Fibroblast of peridontal ligament (primary cell): ENCODE measurements around the gene KCNN2.

Source experiments
- DNase-seq: peaks from one replicate; pipeline ENCODE4 v3.0.0-alpha.2; 2010; ENCODE audit errors: extremely low read depth

Gene KCNN2

DNA sequence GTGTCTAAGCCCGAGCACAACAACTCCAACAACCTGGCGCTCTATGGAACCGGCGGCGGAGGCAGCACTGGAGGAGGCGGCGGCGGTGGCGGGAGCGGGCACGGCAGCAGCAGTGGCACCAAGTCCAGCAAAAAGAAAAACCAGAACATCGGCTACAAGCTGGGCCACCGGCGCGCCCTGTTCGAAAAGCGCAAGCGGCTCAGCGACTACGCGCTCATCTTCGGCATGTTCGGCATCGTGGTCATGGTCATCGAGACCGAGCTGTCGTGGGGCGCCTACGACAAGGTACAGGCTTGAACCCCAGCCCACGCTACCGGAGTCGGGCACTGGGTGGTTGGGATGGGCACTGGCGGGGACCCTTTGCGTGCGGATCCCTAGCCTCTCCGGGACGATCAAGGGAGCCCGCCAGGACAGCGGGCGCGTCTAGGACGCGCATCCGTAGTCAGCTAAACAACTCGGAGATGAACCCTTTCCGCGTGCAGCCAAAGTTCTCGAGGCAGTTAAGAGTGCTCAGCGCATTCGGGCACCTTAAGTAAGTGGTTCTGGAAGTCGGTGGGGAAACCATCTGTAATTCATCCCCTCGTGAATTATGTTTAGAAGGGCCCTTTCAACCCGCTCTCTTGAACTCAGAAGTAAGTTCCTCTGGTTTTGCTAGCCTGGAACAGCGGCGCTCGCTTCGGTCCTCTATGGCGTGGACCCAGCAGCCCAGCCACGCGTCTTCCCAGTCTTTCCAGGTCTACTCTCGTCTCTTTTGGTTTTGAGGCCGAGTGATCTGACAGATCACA lies 1.3 kb downstream of the KCNN2 start:
- peak; percentile 10 for DNase-seq

DNA sequence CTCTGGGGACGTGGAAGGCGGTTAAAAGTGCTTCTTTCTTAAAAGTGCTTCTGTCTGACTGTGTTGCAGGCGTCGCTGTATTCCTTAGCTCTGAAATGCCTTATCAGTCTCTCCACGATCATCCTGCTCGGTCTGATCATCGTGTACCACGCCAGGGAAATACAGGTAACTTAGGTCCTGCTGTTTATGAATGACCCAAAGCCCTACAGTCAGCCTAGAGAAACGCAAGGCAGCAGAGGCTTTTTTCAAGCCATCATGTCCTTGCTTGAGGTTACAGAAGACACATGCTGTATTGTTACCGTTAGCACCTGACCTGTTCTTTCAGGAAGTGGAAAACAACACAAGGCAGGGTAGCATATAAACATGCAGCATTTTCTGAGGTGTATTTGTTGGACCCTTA lies 2.0 kb downstream of the KCNN2 start:
- DNase-seq = no peak

GRCh38 chr5:114367029-114367428 lies 5.2 kb downstream of the KCNN2 start:
- DNase-seq = peak; percentile 29

DNA sequence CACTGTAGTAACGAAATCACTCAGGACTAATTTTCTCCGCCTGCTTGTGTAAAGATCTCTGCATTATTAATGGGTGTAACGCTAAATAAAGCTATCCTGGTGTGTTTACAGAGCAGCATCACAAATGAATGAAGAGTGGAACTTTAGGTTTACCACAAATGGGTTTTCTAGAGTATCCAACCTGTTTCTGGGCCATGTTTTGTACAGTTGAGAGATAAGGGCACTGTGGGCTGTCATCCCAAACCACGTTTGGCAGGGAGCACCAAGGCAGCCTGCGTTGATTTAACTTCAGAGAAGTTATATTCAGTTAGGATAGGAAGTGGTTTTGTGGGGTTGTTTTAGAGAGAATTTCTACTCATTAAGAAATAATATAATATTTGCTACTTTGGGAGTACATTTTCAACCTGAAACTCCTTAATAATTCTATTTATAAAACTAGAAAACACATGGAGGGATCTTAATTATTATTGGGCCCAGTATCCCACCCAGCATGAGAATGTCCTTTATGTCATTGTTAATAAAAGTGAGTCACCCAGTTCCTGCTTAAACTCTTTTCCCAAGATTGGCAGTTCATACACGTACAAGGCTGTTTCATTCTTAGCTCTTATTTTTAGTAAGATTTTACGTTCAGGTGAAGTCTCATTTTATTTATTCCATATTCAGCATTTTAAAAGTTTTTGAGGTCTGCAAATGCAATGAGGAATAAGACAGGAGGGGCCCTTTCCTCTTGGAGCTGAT lies 8.0 kb downstream of the KCNN2 start:
- DNase-seq = no peak

GRCh38 chr5:114377050-114377844 lies 15.4 kb downstream of the KCNN2 start:
- no peak for DNase-seq

- DNase-seq = no peak
Observed at GRCh38 chr5:114377946-114378345, 16.1 kb downstream of the KCNN2 start.

DNA sequence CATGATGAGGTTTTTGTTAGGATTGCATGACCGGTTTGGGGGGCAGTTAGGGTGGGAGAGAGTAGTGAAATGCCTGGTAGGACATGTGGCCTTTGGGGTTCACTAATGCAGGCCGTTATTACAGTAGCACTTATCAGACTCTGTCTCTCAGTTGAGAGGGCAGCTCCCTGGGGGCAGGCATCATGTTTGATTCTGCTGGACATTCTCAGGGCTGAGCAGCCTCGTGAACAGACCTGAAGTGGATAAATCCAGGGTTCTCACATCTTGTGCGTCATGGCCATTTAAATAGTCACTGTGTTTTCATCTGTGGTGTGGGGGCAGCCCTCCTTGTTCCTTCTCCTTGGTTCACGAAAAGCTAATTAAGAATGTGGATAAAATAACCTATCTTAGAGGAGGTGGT lies 18.9 kb downstream of the KCNN2 start:
- DNase-seq = no peak

GRCh38 chr5:114387433-114387832 lies 25.6 kb downstream of the KCNN2 start:
- DNase-seq = peak; percentile 18

DNA sequence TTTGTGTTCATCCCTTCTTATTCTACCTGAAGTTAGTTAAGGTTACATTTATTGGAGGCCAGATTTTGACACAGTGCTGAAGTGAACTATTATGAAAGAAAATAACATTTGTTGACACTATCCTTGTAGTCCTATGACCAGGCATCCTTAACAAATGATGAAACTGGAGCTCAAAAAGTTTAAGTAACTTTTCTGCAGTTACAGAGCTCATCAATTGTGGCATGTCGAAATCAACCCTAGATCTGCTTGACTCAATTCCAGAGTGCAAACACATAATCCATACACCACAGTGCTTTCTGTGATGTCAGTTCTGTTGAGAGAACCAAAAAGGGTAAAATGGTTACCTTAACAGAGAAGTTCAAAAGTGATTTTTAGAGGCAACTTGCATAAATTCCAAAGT lies 28.6 kb downstream of the KCNN2 start:
- peak; percentile 20 for DNase-seq

- peak; percentile 26 for DNase-seq
Observed at GRCh38 chr5:114391321-114391720, 29.5 kb downstream of the KCNN2 start.

DNA sequence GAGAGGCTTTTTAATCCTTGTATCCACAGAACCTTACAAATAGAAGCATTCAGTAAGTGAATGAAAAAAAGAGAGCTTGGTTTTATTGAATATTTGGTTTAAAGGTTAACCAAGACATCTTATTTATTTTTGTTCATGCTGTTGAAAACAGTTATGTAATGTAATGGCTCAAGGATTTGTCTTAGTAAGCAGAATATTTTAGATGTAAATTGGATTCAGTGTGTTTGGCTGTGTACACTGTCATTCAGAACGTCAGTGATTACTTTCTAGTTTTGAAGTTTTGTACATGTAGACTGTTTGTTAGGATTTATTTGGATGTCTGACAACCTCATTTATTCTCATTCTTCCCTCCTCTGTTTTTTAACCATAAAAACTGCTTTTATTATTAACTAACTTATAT lies 31.3 kb downstream of the KCNN2 start:
- DNase-seq = no peak

- no peak for DNase-seq
Observed at GRCh38 chr5:114402206-114402605, 40.3 kb downstream of the KCNN2 start.

DNA sequence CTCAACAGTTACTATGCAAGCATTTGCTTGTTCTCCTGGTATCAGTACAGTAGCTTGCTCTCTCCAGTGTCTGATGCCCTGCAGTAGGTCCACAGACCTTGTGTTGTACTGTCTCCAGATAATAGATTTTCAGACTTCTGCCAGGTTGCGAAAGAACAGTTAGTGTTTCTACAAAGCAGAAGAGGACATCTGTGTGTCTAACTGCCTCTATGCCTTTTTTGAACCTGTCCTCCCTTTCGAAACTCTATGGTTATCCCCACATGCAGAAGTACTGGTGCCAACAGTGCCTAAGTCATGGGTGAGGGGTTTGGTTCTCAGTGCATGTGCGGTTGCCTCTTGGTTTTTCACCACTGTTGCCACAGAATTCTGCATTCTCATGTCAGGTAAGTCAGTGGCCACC lies 45.9 kb downstream of the KCNN2 start:
- DNase-seq = no peak

DNA sequence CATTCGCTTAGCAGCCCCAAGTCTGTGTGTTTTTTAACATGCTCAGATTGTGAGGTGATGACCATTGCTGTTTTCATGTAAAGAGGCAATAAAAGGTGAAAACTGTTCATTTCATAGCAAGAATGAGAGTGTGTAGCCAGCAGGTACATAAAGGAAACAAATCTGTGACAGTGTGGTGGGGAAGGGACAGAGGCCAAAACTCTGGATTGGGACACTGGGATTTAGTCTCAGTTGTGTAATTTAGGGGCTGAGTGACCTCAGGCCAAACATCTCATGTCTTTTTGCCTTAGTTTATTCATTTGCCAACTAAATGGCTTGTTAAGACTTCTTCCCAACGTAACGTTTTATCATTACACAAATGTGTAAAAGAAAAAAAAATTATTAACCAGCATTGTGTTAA lies 47.0 kb downstream of the KCNN2 start:
- no peak for DNase-seq

- no peak for DNase-seq
Observed at GRCh38 chr5:114411380-114411931, 49.6 kb downstream of the KCNN2 start.

DNA sequence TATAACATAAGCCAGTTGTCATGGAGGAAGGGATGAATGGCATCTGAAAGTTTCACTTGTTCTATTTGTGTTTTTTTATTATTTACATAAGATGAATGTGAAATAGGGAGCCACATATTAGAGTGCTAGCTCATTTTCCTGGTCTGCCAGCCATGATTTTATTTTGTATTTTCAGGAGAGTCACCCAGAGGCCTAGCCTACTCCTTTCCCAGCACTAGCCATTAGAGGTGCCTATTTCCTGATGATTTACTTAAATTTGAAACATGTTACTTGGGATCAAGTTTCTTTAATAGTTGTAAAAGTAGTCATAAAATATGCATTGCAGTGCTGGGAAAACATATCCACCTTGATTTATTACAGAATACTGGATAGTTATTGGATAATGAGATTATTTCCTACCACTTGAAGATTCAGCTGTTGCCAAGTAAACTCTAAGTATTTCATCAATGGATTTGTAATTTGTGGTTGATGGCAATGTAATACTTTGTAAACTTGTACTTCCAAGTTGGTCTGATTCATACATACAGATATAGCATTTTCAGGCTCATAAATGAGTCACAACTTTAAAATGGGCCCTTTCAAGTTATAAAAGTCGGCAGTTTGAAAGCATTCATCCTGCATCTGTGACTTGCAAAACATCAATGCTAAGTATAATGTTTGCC lies 50.8 kb downstream of the KCNN2 start:
- DNase-seq = peak; percentile 92

DNA sequence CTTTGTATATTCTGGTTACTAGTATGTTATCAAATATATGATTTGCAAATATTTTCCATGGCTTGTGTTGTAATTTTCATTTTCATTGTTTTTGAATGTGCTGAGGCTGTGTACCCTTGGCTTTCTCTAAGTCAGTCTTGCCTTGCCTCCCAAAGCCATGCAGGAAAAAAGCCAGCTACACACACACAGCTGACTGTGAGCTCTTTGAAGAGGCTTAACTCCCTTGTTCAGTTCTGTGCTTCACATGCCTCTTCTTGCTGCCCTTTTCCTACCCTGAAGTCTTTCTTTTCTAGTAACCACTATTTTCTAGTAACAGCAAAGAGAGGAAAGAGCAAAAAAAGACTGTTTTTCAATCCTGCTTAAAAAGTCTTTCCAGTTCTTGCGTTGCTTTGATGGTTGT lies 53.9 kb downstream of the KCNN2 start:
- DNase-seq = no peak

DNA sequence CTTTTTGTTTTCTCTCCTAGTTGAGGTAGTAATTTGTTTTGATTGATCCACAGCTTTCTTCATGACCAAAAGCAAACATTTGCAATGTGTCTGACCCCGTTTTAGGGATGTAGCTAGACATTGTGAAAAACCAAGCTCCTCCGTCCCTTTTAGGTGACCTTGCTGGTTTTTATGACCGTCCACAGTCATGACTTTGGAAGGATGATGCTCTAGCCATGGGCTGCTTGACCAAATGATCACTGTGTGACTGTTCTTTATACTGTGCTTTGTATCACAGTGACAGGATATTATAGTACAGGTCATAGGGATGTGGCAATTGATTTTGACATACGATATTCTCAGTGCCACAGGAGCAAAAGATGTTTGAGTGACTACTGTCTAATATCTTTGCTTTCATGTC lies 54.4 kb downstream of the KCNN2 start:
- DNase-seq = no peak

GRCh38 chr5:114417519-114417918 lies 55.6 kb downstream of the KCNN2 start:
- no peak for DNase-seq

- DNase-seq = no peak
Observed at GRCh38 chr5:114418176-114419066, 56.6 kb downstream of the KCNN2 start.

GRCh38 chr5:114419067-114419388 lies 57.2 kb downstream of the KCNN2 start:
- no peak for DNase-seq
